Measurements from ENCODE around the gene MAMDC4.
"Not testable (repeated sequence)": the region's sequence is repeated elsewhere in the genome, so short reads cannot be mapped to it uniquely, and the experiment has no call there.

Gene MAMDC4

GRCh38 chr9:136825295-136826187 is 26.6 kb upstream of the MAMDC4 start:
- DNase-seq (ENCODE audit: low spot score): no peak

DNA sequence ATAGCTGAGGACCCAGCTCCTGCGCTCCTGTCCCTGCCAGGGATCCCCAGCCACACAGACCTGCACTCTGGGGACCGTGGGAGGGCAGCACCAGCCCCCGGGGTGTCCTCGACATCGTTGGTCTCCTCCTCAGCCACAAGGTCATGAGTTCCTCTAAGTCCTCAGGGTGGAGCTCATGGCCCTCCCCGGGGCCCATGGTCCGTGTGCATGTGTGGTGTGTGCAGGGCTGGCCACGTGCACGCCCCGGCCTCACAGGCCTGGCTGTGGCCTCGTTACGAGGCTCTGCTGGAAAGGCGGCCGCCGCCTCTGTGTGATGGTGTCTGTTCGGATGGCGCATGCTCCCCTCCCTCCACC is 26.0 kb upstream of the MAMDC4 start:
- DNase-seq (ENCODE audit: low spot score): no peak

- no peak for DNase-seq (ENCODE audit: low spot score)
Measured at GRCh38 chr9:136826703-136827582, 25.2 kb upstream of the MAMDC4 start.

- no peak for DNase-seq (ENCODE audit: low spot score)
Measured at GRCh38 chr9:136827794-136828473, 24.2 kb upstream of the MAMDC4 start.

GRCh38 chr9:136828474-136829140 is 23.5 kb upstream of the MAMDC4 start:
- DNase-seq (ENCODE audit: low spot score): no peak

DNA sequence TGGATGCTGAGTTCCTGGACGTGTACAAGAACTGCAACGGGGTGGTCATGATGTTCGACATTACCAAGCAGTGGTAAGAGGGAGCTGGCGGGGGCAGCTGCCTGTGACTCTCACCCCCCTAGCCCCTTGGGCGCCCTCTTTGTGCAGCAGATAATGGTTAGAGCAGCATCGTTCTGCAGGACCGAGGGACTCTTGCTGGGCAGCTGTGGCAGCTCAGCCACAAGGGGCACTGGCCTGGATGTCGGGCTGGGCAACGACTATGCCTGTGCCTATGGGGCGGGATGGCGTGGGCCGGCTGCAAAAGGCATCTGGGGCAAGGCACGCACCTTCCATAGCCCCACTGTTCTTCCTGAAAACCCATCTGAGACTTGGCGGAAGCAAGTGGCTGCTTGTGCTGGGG is 22.7 kb upstream of the MAMDC4 start:
- no peak for DNase-seq (ENCODE audit: low spot score)

DNA sequence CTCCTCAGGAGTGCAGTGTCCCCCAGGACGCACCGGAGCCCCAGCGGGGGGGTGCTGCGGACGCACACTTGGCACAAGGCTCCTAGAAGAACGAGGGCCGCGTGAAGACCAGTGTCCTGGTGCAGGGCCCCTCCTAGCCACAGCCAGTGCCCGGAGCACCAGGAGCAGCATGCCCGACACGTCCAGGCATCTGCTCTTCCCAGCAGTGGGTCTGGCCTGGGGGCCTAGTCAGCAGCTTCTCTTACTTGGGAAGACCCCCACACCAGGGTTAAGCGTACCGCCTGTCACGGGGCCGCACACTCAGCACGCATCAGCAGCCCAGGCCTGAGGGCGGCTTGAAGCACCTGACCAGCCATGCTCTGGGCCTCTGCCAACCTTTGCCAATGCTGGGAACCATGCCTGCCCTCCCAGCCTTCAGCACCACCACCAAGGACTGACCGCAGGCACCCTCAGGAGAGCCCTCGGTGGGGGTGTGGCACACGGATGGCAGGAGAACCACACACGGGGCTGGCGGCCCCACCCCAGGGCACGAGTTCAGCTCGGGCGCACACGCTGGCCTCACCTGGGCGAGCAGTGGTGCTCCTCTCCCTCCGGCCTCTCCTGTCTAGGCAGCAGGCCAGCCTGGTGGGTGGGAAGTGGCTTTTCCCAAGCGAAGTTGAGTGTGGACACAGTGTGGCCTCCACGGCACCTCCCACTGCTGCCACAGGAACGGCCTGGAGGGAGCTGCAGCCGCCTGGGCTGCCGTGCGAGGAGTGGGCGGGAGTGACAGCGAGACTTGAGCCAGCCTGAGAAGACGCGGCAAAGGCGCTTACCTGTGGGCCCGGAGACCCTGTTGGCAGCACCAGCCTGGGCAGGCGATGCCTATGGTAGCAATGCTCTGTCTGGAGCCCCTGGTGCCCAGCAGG is 21.9 kb upstream of the MAMDC4 start:
- DNase-seq (ENCODE audit: low spot score): no peak

- no peak for DNase-seq (ENCODE audit: low spot score)
Measured at GRCh38 chr9:136831002-136831719, 21.0 kb upstream of the MAMDC4 start.

GRCh38 chr9:136831720-136832104 is 20.4 kb upstream of the MAMDC4 start:
- DNase-seq (ENCODE audit: low spot score): no peak

GRCh38 chr9:136832581-136832980 is 19.6 kb upstream of the MAMDC4 start:
- DNase-seq (ENCODE audit: low spot score): no peak

- DNase-seq (ENCODE audit: low spot score): not testable (repeated sequence)
Measured at GRCh38 chr9:136833381-136834048, 18.6 kb upstream of the MAMDC4 start.

DNA sequence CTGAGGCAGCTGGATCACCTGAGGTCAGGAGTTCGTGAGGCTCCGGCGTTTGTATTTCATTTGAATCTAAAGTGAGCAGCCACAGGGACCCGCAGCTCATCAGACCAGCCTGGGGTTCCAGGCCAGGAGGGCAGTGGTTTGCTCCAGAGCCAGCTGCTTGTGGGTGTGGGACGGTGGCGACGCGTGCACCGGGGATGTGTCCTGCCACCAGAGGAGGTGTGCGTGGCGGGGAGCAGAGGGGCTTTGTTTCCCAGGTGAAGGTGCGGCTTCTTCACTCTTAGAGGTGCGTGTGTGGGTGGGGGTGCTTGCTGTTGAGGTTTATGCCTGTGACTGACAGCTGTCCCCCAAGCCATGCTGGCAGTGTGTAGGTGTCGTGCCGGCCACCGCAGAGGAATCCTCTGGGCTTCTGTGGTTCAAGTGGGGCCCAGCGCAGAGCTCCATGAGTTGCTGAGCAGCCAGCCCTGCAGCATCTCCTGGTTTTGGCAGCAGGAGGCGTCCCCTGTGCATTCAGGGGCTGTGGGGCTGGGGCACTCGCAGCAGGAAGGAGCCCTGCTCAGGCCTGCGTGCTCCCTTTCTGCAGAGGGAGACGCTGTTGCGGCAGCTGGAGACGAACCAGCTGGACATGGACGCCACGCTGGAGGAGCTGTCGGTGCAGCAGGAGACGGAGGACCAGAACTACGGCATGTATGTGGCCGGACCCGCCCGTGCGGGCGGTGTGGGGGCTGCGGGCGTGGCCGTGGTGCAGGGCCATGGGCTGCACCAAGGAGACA is 16.8 kb upstream of the MAMDC4 start:
- no peak for DNase-seq (ENCODE audit: low spot score)

- no peak for DNase-seq (ENCODE audit: low spot score)
Measured at GRCh38 chr9:136835932-136836904, 15.9 kb upstream of the MAMDC4 start.

DNA sequence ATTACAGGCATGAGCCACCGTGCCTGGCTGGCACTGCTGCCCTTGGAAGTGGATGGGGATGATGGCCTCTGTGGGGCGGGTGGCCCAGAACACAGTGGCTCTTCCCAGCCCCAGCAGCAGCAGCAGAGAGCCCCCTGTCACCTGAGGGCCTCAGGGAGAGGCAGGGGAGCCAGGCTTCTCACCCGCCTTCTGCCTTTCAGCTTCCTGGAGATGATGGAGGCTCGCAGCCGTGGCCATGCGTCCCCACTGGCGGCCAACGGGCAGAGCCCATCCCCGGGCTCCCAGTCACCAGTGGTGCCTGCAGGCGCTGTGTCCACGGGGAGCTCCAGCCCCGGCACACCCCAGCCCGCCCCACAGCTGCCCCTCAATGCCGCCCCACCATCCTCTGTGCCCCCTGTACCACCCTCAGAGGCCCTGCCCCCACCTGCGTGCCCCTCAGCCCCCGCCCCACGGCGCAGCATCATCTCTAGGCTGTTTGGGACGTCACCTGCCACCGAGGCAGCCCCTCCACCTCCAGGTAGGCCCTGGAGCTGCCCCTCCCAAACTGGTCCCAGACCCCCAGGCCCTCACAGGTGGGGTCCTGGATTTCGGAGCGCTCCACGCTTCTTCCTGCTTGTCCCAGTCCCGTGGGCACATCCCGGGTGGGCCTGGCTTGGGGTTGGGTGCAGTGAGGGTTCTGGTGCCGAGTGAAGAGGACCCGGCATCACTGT is 14.8 kb upstream of the MAMDC4 start:
- DNase-seq (ENCODE audit: low spot score): no peak

DNA sequence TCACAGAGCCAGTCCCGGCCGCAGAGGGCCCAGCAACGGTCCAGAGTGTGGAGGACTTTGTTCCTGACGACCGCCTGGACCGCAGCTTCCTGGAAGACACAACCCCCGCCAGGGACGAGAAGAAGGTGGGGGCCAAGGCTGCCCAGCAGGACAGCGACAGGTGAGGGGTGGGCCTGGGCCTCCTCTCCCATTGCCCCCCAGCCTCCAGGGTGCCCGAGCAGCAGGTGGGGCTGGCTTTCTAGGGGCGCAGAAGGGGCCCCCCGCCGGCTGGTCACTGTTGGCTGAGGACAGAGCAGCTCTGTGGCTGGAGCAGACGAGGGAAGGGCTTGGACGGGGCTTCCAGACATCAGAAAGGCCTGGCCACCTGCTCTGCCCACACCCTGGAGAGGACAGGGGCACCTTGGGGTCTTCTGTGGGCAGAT is 14.3 kb upstream of the MAMDC4 start:
- DNase-seq (ENCODE audit: low spot score): not testable (repeated sequence)

DNA sequence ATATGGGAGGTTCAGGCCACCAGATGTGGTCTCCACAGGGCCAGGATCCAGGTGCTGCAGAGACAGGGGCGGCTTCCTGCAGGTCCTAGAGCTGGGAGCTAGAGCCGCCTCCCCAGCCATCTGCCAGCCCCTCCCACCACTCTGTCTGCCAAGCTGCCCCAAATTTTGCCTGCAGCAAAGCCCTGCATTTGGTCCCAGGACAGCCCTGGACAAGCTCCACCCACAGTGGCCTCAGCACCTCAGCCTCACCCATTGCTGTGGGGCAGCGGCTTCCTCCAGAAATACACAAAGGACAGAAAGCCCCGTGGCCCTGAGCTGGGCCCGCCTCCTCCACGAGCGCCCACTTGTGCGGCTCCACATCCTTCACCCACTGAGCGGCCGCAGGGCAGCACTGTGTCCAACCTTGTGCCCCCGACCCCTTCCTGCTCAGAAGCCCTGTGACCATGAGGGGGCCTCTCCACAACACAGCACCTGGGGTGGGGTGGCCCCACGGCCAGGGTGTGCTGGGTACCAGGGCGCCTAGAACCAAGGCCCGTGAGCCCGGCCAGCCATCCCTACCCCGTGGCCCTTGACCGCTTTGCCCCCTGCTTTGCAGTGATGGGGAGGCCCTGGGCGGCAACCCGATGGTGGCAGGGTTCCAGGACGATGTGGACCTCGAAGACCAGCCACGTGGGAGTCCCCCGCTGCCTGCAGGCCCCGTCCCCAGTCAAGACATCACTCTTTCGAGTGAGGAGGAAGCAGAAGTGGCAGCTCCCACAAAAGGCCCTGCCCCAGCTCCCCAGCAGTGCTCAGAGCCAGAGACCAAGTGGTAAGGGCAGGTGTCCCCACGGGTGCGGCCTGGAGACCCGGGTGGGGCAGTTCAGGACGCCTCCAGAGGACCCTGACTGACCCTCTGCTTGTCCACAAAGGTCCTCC is 13.6 kb upstream of the MAMDC4 start:
- DNase-seq (ENCODE audit: low spot score): no peak
